NCI-H1436 (cell line): ENCODE data around the gene DENND4B.
"Not testable (repeated sequence)": the region's sequence is repeated elsewhere in the genome, so short reads cannot be mapped to it uniquely, and the experiment has no call there.

Source experiments
- DNase-seq: peaks from one replicate; lab custom pipeline; 2025; lab: John Stamatoyannopoulos, UW

Gene DENND4B, protein sequence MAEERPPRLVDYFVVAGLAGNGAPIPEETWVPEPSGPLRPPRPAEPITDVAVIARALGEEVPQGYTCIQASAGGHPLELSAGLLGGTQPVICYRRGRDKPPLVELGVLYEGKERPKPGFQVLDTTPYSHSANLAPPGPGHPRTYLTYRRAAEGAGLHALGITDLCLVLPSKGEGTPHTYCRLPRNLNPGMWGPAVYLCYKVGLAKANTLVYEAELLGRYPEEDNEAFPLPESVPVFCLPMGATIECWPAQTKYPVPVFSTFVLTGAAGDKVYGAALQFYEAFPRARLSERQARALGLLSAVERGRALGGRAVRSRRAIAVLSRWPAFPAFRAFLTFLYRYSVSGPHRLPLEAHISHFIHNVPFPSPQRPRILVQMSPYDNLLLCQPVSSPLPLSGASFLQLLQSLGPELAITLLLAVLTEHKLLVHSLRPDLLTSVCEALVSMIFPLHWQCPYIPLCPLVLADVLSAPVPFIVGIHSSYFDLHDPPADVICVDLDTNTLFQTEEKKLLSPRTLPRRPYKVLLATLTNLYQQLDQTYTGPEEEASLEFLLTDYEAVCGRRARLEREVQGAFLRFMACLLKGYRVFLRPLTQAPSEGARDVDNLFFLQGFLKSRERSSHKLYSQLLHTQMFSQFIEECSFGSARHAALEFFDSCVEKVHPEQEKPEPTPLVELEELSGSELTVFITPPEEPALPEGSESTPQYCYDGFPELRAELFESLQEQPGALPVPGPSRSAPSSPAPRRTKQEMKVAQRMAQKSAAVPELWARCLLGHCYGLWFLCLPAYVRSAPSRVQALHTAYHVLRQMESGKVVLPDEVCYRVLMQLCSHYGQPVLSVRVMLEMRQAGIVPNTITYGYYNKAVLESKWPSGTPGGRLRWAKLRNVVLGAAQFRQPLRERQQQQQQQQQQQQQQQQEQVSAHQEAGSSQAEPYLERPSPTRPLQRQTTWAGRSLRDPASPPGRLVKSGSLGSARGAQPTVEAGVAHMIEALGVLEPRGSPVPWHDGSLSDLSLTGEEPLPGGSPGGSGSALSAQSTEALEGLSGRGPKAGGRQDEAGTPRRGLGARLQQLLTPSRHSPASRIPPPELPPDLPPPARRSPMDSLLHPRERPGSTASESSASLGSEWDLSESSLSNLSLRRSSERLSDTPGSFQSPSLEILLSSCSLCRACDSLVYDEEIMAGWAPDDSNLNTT (N-terminal part only)

DNA sequence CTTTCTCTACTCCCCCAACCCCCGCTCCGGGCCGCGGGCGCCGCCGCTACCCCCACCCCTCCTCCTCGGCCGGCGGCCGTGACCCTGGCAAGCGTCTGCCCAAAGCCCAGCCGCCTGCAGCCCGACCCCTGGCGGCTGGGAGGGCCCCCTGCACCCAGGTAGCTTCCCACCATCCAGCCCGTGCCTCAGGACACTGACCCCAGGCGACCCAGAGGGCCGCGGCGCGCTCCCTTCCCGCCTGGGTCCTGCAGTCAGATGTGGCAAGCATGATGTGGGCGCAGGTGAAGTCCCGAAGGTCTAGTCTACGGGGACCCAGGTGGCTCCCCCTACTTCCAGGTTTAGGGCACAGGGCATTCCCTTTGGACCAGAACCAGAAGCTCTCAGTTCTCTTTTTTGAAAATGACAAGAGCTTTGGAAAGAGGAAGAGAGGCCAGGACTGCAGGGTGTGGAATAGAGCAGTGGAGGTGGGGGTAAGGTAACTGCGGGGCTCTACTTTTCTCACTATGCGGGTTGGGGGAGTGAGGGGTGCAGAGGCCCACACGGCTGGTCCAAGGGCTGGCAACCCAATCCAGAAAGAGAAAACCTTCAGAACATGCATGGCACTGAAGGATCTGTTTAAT lies at the start of gene DENND4B:
Gene DENND4B (minus strand): TSS at position 97 of the 620 bp plus-strand sequence. CDS start 2,344 bp downstream, outside the sequence.
- peak; percentile 63 for DNase-seq

DNA sequence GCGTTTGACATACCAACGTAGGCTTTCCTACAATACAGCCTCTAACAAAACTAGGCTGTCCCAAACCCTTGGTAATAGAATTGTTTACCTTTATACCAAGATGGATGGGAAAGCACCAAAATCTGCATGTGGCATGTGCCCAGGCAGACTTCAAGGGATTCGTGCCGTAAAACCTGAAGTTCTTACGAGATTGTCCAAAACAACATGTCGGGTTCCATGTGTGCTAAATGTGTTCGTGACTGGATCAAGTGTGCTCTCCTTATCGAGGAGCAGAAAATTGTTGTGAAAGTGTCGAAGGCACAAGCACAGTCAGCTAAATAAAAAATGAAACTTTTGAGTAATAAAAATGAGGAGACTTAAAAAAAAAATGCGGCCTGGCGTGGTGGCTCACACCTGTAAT lies 49.1 kb upstream of the DENND4B start:
- no peak for DNase-seq

DNA sequence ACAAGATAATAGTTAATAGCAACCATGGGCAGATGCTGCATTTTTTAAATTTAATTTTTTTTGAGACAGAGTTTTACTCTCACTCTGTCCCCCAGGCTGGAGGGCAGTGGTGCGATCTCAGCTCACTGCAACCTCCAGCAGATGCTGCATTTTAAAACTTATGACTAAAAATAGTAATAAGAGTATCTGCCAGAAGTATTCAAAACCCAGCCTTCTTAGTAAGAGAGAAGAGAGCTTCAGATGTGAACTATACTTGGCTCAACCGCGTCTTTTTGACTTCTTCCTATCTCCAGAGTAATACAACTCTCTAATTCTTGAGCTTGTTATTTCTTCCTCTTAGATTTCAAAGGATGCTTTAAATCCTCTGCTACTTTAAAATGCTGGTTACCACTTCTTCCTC lies 48.7 kb upstream of the DENND4B start:
- DNase-seq = no peak

DNA sequence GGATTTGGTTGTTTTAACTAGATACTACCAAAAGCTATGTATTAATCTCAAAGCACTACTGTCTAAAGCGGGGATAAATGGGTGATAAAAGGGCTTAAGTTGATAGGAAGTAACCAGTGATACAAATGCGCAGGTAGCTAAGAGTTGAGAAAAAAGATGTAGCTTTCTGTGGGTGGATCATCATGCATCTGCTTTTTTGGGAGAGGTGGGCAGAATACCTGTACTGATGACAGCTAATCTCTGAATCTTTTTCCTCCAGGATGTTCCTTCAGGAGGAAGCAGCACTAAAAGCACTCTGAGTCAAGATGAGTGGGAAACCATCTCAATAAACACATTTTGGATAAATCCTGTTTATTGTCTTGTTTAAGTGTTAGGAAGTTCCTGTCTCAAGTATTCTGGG lies 45.3 kb upstream of the DENND4B start:
- no peak for DNase-seq

DNA sequence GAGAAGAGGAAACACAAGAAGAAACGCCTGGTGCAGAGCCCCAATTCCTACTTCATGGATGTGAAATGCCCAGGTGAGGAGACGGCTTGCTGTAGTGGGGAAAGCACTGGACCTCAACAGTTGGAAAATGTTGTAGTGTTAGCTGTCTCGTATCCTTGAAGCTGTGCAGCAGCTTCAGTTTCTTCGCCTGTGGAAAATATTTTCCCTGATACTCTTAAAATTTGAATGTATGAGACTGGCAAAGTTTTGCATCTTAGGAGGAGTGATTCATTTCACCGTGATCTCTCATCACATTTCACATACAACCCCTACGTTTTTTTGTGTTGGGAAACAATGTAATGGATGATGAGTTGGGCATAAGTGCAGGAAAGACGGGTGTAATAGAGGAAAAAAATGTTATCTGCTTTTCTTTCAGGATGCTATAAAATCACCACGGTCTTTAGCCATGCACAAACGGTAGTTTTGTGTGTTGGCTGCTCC lies 44.7 kb upstream of the DENND4B start:
- no peak for DNase-seq

DNA sequence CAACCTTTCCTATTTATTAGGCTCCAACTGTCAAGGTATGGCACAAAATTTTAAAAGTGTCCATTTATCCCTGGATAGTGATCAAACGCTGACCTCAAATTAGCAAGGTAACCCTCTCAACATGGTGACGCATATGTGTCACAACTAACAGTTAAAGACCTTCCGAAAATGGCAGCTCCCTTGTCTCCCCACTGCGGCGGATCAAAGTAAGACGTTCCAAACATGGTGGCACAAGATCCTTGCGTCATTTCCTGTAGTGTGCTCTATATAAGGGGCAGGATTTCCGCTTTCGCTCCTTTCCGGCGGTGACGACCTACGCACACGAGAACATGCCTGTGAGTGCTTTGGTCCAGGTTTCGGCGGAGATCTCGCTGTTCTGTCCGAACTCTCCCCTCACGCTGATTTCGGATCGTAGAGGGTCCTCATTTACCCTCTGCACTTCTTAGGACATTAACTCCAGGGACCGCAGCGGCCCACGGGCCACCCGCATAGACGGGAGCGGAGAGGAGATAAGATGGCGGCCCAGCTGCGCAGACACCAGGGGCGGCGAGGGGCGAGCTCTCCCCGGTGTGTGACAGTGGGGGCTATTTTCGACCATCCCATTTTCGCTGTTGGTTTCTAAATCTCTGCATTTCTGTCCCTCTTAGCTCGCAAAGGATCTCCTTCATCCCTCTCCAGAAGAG lies 44.1 kb upstream of the DENND4B start, which contains the start of gene RPS27:
Gene RPS27 (plus strand): TSS at position 295 of the 683 bp plus-strand sequence. CDS start 35 bp downstream, at position 330.
- DNase-seq = peak; percentile 98

DNA sequence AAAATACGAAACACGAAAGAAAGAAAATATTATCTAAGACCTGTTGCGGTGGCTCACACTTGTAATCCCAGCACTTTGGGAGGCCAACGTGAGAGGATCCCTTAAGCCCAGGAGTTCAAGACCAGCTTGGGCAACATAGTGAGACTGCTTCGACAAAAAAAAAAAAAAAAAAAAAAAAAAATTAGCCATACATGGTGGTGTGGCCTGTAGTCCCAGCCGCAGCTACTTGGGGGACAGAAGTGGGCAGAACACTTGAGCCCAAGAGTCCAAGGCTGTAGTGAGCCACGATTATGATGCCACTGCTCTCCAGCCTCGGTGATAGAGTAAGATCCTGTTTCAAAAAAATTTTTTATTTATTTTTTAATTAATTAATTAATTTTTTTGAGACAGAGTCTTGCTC lies 41.1 kb upstream of the DENND4B start:
- no peak for DNase-seq

DNA sequence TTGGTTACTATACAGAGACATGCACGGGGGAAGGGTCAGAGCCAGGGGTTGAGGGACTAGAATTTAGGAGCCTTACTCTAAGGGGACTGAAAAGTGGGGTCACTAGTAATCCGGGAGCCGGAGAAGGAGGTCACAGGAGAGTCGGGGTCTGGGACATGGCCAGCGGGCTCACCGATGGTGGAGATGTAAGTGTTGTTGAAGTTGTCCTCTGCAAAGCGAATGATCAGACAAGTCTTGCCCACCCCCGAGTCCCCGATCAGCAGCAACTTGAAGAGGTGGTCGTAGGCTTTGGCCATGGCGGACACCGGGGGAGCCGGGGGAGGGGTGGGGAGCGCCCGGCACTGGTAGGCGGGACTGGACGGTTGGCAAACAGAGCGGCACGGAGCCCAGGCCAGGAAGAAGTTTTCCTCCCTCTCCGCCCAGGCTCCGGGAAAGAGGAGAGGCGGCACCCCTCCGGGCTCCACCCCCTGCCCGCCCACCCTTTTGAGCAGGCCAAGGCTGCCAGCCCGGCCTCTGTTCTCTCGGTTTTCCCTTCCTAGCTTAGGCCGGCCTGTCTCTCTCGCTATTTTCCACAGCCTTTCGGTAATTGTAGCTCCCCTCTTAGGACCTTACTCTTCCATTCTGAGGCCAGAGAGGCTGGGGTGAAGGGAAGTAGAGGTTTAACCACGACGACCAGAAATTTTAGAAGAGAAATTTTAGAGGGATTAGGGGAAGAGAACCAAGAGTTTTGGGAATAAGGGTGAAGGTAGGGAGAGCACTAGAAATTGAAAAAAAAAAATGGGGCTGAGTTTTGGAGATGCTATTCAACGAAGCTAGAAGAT lies 39.6 kb upstream of the DENND4B start, which contains the start of gene RAB13:
Gene RAB13 (minus strand): TSS at position 399 of the 821 bp plus-strand sequence. CDS start 103 bp downstream, at position 296.
- peak; percentile 67 for DNase-seq

DNA sequence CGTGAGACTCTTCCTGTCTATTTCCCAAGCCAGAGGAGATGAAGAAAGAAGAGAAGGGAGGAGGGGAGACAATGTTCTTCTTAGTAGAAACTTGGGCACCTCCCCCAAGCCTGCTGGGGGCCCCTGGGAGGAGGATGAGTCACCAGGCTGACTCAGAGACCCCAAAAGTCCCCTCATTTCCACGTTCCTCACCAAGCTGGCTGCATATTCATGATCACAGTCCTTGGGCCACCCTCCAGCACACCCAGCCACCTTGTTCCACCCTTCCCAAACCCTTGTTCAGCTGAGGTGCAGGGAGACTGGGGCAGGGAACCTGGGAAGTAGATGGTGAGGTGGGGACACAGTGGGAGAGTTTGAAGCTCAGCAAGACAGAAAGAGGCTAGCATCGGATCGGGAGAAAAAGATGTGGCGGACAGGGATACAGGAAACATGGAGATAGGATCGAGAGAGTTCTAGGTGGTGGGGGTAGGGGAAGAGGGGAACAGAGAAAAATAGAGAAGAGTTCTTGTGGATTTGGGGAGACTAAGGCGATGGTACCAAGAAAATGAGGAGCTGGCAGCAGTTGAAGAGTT lies 38.9 kb upstream of the DENND4B start:
- no peak for DNase-seq

DNA sequence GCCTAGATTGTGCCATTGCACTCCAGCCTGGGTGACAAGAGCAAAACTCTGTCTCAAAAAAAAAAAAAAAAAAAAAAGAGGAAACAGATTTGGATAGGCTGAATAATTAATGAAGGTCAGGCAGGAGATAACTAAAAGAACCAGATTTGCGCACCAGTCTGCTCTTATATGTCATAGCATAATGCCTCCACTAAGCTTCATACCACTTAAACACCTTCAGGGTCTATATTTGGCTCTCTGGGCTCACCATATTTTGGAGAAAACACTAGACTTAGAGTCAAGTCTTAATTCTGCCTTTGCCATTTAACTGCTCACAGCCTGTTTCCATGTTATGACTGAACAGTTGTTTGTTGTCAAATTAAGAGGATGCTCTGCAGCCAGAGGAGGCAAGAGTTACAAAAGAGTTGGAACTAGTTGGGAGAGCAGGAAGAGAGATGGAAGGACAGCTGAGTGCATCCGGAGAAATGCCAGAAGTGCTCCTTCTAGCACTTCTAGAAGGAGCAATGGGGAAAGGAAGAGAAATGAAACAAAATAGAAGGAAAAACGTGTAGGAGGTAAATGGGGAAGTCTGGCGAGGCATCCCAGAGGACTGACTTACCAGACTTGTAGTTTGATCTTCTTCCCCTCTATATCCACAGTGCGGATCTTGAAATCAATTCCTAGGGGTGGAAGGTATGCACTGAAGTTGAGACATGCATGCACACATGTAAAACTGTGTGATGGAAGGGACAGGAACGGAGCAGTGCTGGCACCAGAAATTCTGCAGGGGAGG lies 37.8 kb upstream of the DENND4B start:
- no peak for DNase-seq

DNA sequence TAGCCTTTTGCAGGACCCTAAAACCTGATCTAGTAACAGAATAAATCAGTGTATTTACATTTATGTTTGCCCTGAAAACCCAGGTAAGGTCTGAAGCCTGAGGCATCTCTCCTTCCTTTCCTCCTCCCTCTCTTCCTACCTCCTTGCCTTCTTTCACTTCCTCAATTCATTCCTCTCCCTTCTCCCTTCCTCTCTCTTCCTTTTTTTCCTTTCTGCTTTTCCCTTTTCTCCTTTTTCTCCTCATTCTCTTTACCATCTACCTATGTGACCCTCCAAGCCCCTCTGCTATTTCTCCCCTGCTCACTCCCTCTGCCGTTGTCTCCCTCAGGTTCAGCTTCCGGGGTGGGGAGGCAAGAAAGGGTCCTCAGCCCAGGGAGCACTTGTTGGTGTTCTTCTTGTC lies 35.2 kb upstream of the DENND4B start:
- DNase-seq = not testable (repeated sequence)

DNA sequence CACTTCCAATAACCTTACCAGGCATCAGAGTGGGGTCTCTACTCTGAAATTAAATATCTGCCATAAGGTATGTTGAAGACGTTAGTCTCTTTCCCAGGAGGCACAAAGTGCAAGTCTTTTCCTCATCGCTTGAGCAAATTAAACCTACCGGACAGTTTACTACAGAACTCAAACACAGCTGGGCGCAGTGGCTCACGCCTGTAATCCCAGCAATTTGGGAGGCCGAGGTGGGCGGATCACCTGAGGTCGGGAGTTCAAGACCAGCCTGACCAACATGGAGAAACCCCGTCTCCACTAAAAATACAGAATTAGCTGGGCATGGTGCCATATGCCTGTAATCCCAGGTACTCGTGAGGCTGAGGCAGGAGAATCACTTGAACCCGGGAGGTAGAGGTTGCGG lies 32.6 kb upstream of the DENND4B start:
- not testable (repeated sequence) for DNase-seq

DNA sequence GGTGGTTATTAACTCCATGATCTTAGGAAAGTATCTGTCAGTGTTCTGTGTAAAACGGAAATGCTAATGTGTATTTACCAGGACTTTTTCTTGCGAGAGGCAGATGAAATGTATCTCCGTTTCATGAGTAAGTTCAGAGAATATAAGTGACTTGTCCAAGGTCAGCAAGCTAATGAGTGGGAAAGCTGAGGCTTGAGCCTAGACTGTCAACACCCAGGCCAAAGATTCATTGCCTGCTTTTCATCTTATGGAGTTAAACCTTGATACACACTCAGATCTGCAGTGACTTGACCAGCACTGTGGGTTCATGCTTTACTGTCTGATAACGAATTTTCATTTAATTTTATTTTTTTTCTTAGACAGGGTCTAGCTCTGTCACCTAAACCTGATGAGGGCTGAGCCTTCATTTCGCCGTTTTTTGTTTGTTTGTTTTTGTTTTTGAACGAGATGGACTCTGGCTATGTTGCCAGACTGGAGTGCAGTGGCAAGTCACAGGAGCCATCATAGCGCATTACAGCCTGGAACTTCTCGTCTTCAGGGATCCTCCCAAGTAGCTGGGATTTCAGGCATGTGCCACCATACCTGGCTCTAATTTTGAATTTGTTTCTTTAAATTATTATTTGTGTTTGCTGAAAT lies 31.9 kb upstream of the DENND4B start:
- no peak for DNase-seq

DNA sequence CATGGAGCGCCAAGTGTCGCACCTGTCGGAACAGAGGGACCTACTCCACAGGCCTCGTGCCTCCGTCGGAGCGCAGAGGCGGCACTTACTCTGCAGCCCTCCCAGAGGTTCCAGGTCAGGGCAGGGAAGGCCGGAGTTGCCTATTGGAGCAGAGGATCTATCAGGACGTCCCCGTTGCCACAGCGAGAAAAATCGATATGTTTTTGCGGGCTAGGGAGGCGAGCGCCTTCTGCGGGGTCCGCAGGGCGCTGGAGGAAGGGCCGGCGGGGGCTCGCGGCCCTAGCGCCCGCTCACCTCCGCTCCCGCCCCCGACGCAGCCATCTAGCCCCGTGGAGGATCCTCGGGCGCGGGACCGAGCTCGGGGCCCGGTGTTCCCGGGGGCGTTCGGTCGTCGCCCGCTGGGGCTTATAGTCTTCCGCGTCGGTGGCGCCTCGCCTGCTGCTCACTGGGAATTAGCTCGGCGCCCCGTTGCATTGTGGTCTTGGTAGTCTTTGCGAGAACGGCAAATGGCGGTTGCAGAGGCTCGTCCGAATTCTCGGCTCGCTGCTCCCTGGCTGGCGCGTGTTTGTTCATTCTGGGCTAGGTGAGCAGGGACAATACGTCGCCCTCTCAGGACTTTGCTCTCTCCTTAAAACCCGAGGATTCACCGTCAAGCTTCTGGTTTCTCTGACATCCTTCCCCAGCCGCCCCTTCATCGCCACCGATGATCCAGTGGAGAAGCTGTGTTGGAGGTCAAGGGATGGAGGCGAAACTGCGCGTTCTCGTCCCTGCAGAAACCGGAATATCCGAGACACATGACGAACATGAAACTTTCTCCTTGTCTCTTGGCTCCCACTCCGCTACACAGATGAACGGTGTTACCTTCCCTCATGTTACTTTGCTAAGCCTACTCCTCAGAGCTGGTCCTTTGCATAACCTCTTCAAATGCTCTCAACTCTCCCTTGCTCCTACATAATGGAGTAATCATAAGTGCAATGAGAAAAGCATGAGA lies 31.0 kb upstream of the DENND4B start, which contains the start of gene JTB:
Gene JTB (minus strand): TSS at position 425 of the 991 bp plus-strand sequence. CDS start 422 bp downstream, at position 3.
- peak; percentile 63 for DNase-seq

DNA sequence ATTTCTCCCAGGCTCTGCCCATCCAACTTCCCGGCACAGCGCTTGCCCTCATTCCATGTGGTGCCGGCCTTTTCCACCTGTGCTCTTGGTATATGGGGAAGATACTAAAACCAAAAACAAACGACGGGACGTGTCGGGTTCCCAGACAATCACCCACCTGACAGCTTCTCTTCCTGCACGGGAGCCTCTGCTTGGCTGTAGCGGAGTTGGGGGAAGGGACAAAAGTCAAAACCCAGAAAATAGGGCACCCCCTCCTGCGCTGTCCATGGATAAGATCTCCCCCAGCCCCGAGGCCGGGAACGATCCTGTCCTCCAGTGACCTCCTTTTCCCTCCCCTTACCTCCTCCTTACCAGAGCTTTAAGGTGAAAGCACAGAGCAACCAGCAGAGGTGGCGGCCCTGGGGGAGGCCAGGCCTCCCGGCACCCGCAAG lies 30.3 kb upstream of the DENND4B start:
- no peak for DNase-seq

DNA sequence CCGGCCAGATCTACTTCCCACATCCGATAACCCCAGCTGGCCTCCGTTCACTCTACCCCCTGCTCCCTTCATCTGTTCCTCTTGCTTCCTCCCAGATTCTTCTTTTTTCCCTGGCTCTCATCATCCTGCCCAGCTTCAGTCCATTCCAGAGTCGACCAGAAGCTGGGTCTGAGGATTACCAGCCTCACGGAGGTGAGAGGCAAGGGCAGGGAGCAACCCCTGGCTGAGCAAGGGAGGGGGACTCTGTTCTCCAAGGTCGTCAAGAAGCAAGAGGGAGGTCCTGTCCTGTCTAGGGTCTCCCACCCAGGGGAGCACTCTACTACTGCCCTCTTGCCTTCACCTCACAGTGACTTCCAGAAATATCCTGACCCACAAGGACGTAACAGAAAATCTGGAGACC lies 27.0 kb upstream of the DENND4B start:
- DNase-seq = no peak

DNA sequence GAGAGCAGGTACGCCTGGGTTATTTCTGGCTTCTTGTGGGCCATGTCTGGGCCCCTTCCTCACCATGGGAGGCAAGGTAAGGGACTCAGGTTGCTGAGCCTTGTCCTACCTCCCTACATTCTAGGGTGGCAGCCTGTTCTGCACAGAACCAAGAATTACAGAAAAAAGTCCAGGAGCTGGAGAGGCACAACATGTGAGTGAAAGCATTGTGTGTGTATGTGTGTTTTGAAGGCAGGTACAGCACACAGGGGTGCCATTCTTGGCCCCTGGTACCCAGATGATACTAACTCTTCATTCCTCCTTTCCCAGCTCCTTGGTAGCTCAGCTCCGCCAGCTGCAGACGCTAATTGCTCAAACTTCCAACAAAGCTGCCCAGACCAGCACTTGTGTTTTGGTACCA lies 26.6 kb upstream of the DENND4B start:
- DNase-seq = no peak
